Sigmoid colon (tissue), 7 donors: Measurements from ENCODE around the gene SPON1. TPM values are rescaled to one million over a fixed set of nuclear protein-coding genes. Genes with fewer than 3 reads are reported as not detected.

Source experiments
- DNase-seq: peaks from one replicate; pipeline ENCODE4 v3.0.0-alpha.2; 2019
- H3K27ac ChIP-seq, 4 donors: fragments of 200-600 bp; sonication (generic); one replicate each; pipeline ENCODE4 v1.5.1; 2016 to 2019; ENCODE audit warnings: mild to moderate bottlenecking in 1 of 4
- H3K27me3 ChIP-seq, 3 donors: fragments of 200-600 bp; sonication (generic); one replicate each; pipeline ENCODE4 v1.5.1; 2019; ENCODE audit warnings: mild to moderate bottlenecking in 1 of 3
- H3K36me3 ChIP-seq, 4 donors: fragments of 200-600 bp; sonication (generic); one replicate each; pipeline ENCODE4 v1.5.1; 2016 to 2019
- H3K4me1 ChIP-seq, 4 donors: fragments of 200-600 bp; sonication (generic); one replicate each; pipeline ENCODE4 v1.5.1; 2017 to 2019
- H3K4me3 ChIP-seq, 4 donors: fragments of 200-600 bp; sonication (generic); one replicate each; pipeline ENCODE4 v1.5.1; 2017 to 2019; ENCODE audit warnings: mild to moderate bottlenecking in 2 of 4, moderate library complexity in 1 of 4
- H3K9me3 ChIP-seq, 4 donors: fragments of 200-600 bp in 3 of 4; sonication (generic) in 3 of 4; one replicate each; pipeline versions ENCODE4 v1.5.1 to v1.6.1; 2013 to 2019
- CTCF ChIP-seq, 4 experiments: fragments of 450-650 bp in 3 of 4; fragments of 200-600 bp in 1 of 4; IDR thresholded peaks; one replicate each; pipeline ENCODE4 v1.5.1; 2016 to 2019; ENCODE audit warnings: antibody characterized with exemption in 4 of 4, mild to moderate bottlenecking in 3 of 4, moderate library complexity in 2 of 4
- EP300 ChIP-seq, 4 donors: sonication (generic); formaldehyde crosslinking; IDR thresholded peaks; one replicate each; pipeline ENCODE4 v1.6.1; 2017; ENCODE audit warnings: antibody characterized with exemption in 4 of 4
- POLR2A ChIP-seq, 2 donors: fragments of 450-650 bp; IDR thresholded peaks; one replicate each; pipeline ENCODE4 v1.6.1; 2016; ENCODE audit warnings: antibody characterized with exemption in 2 of 2, mild to moderate bottlenecking in 2 of 2, moderate library complexity in 2 of 2
- POLR2AphosphoS5 ChIP-seq, 4 donors: sonication (generic); formaldehyde crosslinking; IDR thresholded peaks; one replicate each; pipeline ENCODE4 v1.6.1; 2017; ENCODE audit warnings: antibody characterized with exemption in 4 of 4
- WGBS, 2 donors: extraction: QIAGEN DNeasy Blood & Tissue Kit; methylation state at CpG; one replicate each; pipeline ENCODE4 v1.1.7; 2013; 5-methylcytosine and 5-hydroxymethylcytosine counted together
- intact Hi-C: fragments of 100-400 bp; cut with DNase I; formaldehyde crosslinking; loops from one replicate; pipeline ENCODE4 v1.15.1; 2023
- polyA plus RNA-seq, 3 donors: library from polyadenylated mRNA; stranded (reverse); fragments of 200-250 nt; gene quantifications; one replicate each; pipeline ENCODE4 v1.2.3, GENCODE V29; 2013
- total RNA-seq, 4 donors: library from RNA; depleted of rRNA; stranded (reverse); fragments of >200 nt; gene quantifications; one replicate each; pipeline ENCODE4 v1.1.0, GENCODE V29; 2016
- donor health status: healthy with polysubstance abuse.
- donor health status: Bipolar disorder and iron deficiency.
- donor health status: healthy.

Gene SPON1
- total and polyA plus RNA-seq, 7 donors = 6.6 to 36.8 (median 12.6) TPM

GRCh38 chr11:14140991-14141390 lies 178.5 kb downstream of the SPON1 start:
- H3K27ac ChIP-seq = no peak overlapping the region
- H3K36me3 ChIP-seq = no peaks in the 10 kb centered on the region
- H3K4me3 ChIP-seq = no peak overlapping the region
- no peaks in the 10 kb centered on the region for H3K27me3 ChIP-seq
- no peak for DNase-seq
- no peaks in the 10 kb centered on the region for H3K9me3 ChIP-seq
- no peak for TF ChIP-seq POLR2AphosphoS5 (IDR thresholded peaks at IDR 0.05)
- no peak for TF ChIP-seq EP300 (IDR thresholded peaks at IDR 0.05)
- no peak for TF ChIP-seq POLR2A (IDR thresholded peaks at IDR 0.05)
- no peak for TF ChIP-seq CTCF (IDR thresholded peaks at IDR 0.05)
- no peaks in the 10 kb centered on the region for H3K4me1 ChIP-seq
- WGBS, 2 donors = 83 to 91% methylated on average over 3 of the region's 3 CpGs
- intact Hi-C loops = no loop called here

DNA sequence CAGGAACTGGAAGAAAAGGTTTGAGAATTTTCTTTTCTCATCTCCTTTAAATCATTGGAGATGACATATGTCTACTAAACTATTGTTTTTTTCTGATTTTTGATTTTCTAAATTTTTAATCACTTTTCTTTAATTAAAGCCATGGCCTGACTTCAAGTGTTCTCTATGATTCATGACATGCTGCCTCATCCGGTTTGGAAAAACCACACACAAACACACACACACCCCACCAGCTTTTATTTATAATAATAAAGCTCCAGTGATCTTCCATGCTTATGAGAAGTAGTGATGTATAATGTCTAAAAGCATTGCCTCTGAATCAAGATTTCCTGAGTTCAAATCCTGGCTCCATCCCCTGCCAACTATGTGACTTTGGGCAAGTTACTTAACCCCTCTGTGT lies 179.2 kb downstream of the SPON1 start:
- Histone ChIP-seq H3K4me1 (no peaks in the 10 kb centered on the region), H3K36me3 (no peaks in the 10 kb centered on the region), H3K27ac (no peak overlapping the region), H3K9me3 (no peaks in the 10 kb centered on the region), H3K4me3 (no peak overlapping the region), H3K27me3 (no peaks in the 10 kb centered on the region)
- TF ChIP-seq EP300 (IDR thresholded peaks at IDR 0.05) (no peak), POLR2AphosphoS5 (IDR thresholded peaks at IDR 0.05) (no peak), POLR2A (IDR thresholded peaks at IDR 0.05) (no peak), CTCF (IDR thresholded peaks at IDR 0.05) (no peak)
- intact Hi-C loops = no loop called here
- WGBS, 2 donors = 64 to 81% methylated on average over 1 of the region's 1 CpG
- no peak for DNase-seq

DNA sequence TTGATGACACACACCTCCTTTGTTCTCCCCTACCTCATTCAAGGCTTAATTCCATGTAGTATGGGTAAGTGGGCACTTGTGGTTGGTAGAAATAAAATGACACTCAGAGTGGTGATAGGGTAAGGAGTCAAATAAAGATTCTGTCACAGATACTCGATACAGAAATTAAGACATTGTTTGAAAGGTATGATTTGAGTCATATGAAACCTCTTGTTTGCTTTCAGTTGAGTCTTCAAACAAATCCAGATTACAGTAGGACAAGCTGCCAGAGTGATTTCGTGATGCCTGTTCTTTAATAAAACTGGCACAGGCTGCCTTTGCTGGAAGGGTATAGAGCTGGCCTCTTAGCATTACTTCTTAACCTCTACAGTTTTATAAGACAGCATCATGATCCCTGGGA lies 182.4 kb downstream of the SPON1 start:
- no peak for DNase-seq
- TF ChIP-seq POLR2AphosphoS5 (IDR thresholded peaks at IDR 0.05) = no peak
- TF ChIP-seq EP300 (IDR thresholded peaks at IDR 0.05) = no peak
- no peak for TF ChIP-seq CTCF (IDR thresholded peaks at IDR 0.05)
- TF ChIP-seq POLR2A (IDR thresholded peaks at IDR 0.05) = no peak
- no peak overlapping the region for H3K27ac ChIP-seq
- 14 to 63% methylated on average over 2 of the region's 2 CpGs for WGBS, 2 donors
- H3K9me3 ChIP-seq = no peaks in the 10 kb centered on the region
- no peaks in the 10 kb centered on the region for H3K27me3 ChIP-seq
- H3K4me3 ChIP-seq = no peak overlapping the region
- no peaks in the 10 kb centered on the region for H3K4me1 ChIP-seq
- intact Hi-C loops = no loop called here
- no peaks in the 10 kb centered on the region for H3K36me3 ChIP-seq

GRCh38 chr11:14148653-14149273 lies 186.2 kb downstream of the SPON1 start:
- H3K36me3 ChIP-seq = no peaks in the 10 kb centered on the region
- intact Hi-C loops = loop anchor here (1.0 kb wide), 1 partner anchor 192 kb away; no protein-coding TSS in a partner anchor
- 22 to 46% methylated on average over 3 of the region's 3 CpGs for WGBS, 2 donors
- no peaks in the 10 kb centered on the region for H3K27me3 ChIP-seq
- TF ChIP-seq CTCF (IDR thresholded peaks at IDR 0.05) (peak in 2 of 4 experiments; percentile 53 to 61), EP300 (IDR thresholded peaks at IDR 0.05) (no peak)
- H3K9me3 ChIP-seq = peaks cover 0 to under 1% (median 0%) of the 10 kb centered on the region in 4 donors
- no peak overlapping the region for H3K27ac ChIP-seq
- no peak overlapping the region for H3K4me3 ChIP-seq
- no peaks in the 10 kb centered on the region for H3K4me1 ChIP-seq
- DNase-seq = no peak

DNA sequence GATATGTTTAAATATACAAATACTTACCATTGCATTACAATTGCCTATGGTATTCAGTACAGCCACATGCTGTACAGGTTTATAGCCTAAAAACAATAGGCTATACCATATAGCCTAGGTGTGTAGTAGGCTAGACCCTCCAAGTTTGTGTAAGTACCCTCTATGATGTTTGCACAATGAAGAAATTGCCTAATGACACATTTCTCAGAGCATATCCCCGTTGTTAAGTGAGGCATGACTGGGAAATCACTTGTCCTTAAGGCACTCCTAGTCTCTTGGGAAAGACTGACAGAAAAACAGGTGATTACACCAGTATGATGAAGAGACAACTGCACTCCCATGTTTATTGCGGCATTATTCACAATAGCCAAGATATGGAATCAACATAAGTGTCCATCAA lies 187.2 kb downstream of the SPON1 start:
- TF ChIP-seq CTCF (IDR thresholded peaks at IDR 0.05) = no peak
- no peak for TF ChIP-seq POLR2AphosphoS5 (IDR thresholded peaks at IDR 0.05)
- TF ChIP-seq EP300 (IDR thresholded peaks at IDR 0.05) = no peak
- TF ChIP-seq POLR2A (IDR thresholded peaks at IDR 0.05) = no peak
- Histone ChIP-seq H3K27ac (no peak overlapping the region), H3K4me3 (no peak overlapping the region), H3K9me3 (peaks cover 0 to 8% (median 3%) of the 10 kb centered on the region in 4 donors), H3K27me3 (no peaks in the 10 kb centered on the region), H3K4me1 (no peaks in the 10 kb centered on the region), H3K36me3 (no peaks in the 10 kb centered on the region)
- WGBS, 2 donors = 58 to 74% methylated on average over 2 of the region's 2 CpGs
- no peak for DNase-seq
- intact Hi-C loops = loop anchor here (5.0 kb wide), 1 partner anchor 98 kb away; no protein-coding TSS in a partner anchor
